GM12874 (cell line): Measurements from ENCODE around the gene LONP2.

ENCODE experiments used
- CTCF ChIP-seq: IDR thresholded peaks from 2 replicates; pipeline ENCODE4 v1.5.1; 2011; ENCODE audit warnings: low read depth, mild to moderate bottlenecking, control low read depth, low read length, moderate library complexity; ENCODE audit not compliant: insufficient read depth

Gene LONP2

GRCh38 chr16:48236286-48236685, 7.8 kb upstream of the LONP2 start:
- no peak for TF ChIP-seq CTCF

GRCh38 chr16:48244863-48245195, 729 bp downstream of the LONP2 start:
- TF ChIP-seq CTCF = no peak

GRCh38 chr16:48246066-48246465, 2.0 kb downstream of the LONP2 start:
- TF ChIP-seq CTCF = no peak

- no peak for TF ChIP-seq CTCF
Observed at GRCh38 chr16:48247311-48247710, 3.2 kb downstream of the LONP2 start, which contains the start of gene ABCC11. Gene ABCC11, minus strand, starts transcription at chr16:48247539. Its CDS starts 15,618 bp downstream, at chr16:48231921.

- TF ChIP-seq CTCF = no peak
Observed at GRCh38 chr16:48250520-48251278, 6.6 kb downstream of the LONP2 start.

GRCh38 chr16:48252013-48252412, 7.9 kb downstream of the LONP2 start:
- no peak for TF ChIP-seq CTCF

- TF ChIP-seq CTCF = no peak
Observed at GRCh38 chr16:48256579-48257177, 12.6 kb downstream of the LONP2 start.
